Sigmoid colon (tissue), 7 donors: ENCODE measurements around the gene MFSD2B. TPM values are rescaled to one million over a fixed set of nuclear protein-coding genes. Genes with fewer than 3 reads are reported as not detected.

ENCODE experiments used
- DNase-seq: peaks from one replicate; pipeline ENCODE4 v3.0.0-alpha.2; 2019
- H3K27ac ChIP-seq, 4 donors: fragments of 200-600 bp; sonication (generic); one replicate each; pipeline ENCODE4 v1.5.1; 2016 to 2019; ENCODE audit warnings: mild to moderate bottlenecking in 1 of 4
- H3K27me3 ChIP-seq, 3 donors: fragments of 200-600 bp; sonication (generic); one replicate each; pipeline ENCODE4 v1.5.1; 2019; ENCODE audit warnings: mild to moderate bottlenecking in 1 of 3
- H3K36me3 ChIP-seq, 4 donors: fragments of 200-600 bp; sonication (generic); one replicate each; pipeline ENCODE4 v1.5.1; 2016 to 2019
- H3K4me1 ChIP-seq, 4 donors: fragments of 200-600 bp; sonication (generic); one replicate each; pipeline ENCODE4 v1.5.1; 2017 to 2019
- H3K4me3 ChIP-seq, 4 donors: fragments of 200-600 bp; sonication (generic); one replicate each; pipeline ENCODE4 v1.5.1; 2017 to 2019; ENCODE audit warnings: mild to moderate bottlenecking in 2 of 4, moderate library complexity in 1 of 4
- H3K9me3 ChIP-seq, 4 donors: fragments of 200-600 bp in 3 of 4; sonication (generic) in 3 of 4; one replicate each; pipeline versions ENCODE4 v1.5.1 to v1.6.1; 2013 to 2019
- EP300 ChIP-seq, 4 donors: sonication (generic); formaldehyde crosslinking; IDR thresholded peaks; one replicate each; pipeline ENCODE4 v1.6.1; 2017; ENCODE audit warnings: antibody characterized with exemption in 4 of 4
- POLR2A ChIP-seq, 2 donors: fragments of 450-650 bp; IDR thresholded peaks; one replicate each; pipeline ENCODE4 v1.6.1; 2016; ENCODE audit warnings: antibody characterized with exemption in 2 of 2, mild to moderate bottlenecking in 2 of 2, moderate library complexity in 2 of 2
- POLR2AphosphoS5 ChIP-seq, 4 donors: sonication (generic); formaldehyde crosslinking; IDR thresholded peaks; one replicate each; pipeline ENCODE4 v1.6.1; 2017; ENCODE audit warnings: antibody characterized with exemption in 4 of 4
- WGBS, 2 donors: extraction: QIAGEN DNeasy Blood & Tissue Kit; methylation state at CpG; one replicate each; pipeline ENCODE4 v1.1.7; 2013; 5-methylcytosine and 5-hydroxymethylcytosine counted together
- intact Hi-C: fragments of 100-400 bp; cut with DNase I; formaldehyde crosslinking; loops from one replicate; pipeline ENCODE4 v1.15.1; 2023
- polyA plus RNA-seq, 3 donors: library from polyadenylated mRNA; stranded (reverse); fragments of 200-250 nt; gene quantifications; one replicate each; pipeline ENCODE4 v1.2.3, GENCODE V29; 2013
- total RNA-seq, 4 donors: library from RNA; depleted of rRNA; stranded (reverse); fragments of >200 nt; gene quantifications; one replicate each; pipeline ENCODE4 v1.1.0, GENCODE V29; 2016
- TF ChIP-seq, protein P1 (sequence below), 4 experiments: fragments of 450-650 bp in 3 of 4; fragments of 200-600 bp in 1 of 4; IDR thresholded peaks; one replicate each; pipeline ENCODE4 v1.5.1; 2016 to 2019; ENCODE audit warnings: antibody characterized with exemption in 4 of 4, mild to moderate bottlenecking in 3 of 4, moderate library complexity in 2 of 4
- donor health status: healthy with polysubstance abuse.
- donor health status: Bipolar disorder and iron deficiency.
- donor health status: healthy.

The MFSD2B gene
- total and polyA plus RNA-seq, 7 donors = 0.10 TPM; not detected in 6

DNA sequence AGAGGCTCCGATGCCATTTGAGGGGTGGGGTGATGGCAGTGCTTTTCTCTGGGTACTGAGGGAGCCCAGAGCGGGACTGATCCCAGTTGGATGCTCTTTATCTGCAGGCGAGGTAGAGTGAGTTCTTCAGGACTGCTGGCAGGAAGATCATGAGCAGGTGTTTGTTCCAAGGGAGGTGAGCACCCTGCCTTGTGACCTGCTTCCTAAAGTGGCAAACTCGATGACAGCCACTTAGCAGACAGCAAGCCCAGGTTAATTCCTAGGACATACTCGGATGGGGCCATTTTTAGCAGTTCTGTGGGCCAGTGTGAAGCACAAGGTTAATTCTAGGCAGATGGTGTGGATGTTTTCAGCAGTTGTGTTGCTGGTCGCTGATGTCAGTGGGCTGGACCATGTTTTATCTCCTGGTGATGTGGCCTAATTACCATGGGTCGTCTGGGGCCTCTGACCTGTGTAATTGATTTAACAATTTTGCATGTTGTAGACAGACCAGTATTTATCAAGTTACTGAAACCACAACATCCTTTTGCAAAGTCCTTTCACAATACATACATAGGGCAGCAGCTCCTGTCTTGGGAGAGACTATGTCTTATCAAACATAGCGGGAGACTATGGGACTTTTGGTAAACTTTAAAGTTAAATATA is 44.6 kb downstream of the MFSD2B start:
- DNase-seq = no peak
- WGBS, 2 donors = 76 to 83% methylated on average over 8 of the region's 8 CpGs
- H3K27me3 ChIP-seq = no peaks in the 10 kb centered on the region
- H3K4me3 ChIP-seq = no peak overlapping the region
- no peak overlapping the region for H3K27ac ChIP-seq
- H3K4me1 ChIP-seq = peaks cover 0 to 13% (median 5%) of the 10 kb centered on the region in 4 donors
- no peak for TF ChIP-seq EP300 (IDR thresholded peaks at IDR 0.05)
- TF ChIP-seq, protein P1, sequence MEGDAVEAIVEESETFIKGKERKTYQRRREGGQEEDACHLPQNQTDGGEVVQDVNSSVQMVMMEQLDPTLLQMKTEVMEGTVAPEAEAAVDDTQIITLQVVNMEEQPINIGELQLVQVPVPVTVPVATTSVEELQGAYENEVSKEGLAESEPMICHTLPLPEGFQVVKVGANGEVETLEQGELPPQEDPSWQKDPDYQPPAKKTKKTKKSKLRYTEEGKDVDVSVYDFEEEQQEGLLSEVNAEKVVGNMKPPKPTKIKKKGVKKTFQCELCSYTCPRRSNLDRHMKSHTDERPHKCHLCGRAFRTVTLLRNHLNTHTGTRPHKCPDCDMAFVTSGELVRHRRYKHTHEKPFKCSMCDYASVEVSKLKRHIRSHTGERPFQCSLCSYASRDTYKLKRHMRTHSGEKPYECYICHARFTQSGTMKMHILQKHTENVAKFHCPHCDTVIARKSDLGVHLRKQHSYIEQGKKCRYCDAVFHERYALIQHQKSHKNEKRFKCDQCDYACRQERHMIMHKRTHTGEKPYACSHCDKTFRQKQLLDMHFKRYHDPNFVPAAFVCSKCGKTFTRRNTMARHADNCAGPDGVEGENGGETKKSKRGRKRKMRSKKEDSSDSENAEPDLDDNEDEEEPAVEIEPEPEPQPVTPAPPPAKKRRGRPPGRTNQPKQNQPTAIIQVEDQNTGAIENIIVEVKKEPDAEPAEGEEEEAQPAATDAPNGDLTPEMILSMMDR (IDR thresholded peaks at IDR 0.05) = no peak
- TF ChIP-seq POLR2A (IDR thresholded peaks at IDR 0.05) = no peak
- no peak for TF ChIP-seq POLR2AphosphoS5 (IDR thresholded peaks at IDR 0.05)
- intact Hi-C loops = no loop called here
- no peaks in the 10 kb centered on the region for H3K9me3 ChIP-seq
- H3K36me3 ChIP-seq = no peaks in the 10 kb centered on the region

GRCh38 chr2:24055750-24056149 is 45.9 kb downstream of the MFSD2B start:
- Histone ChIP-seq H3K27me3 (no peaks in the 10 kb centered on the region), H3K27ac (no peak overlapping the region), H3K9me3 (no peaks in the 10 kb centered on the region), H3K4me1 (peaks cover 0 to under 1% (median 0%) of the 10 kb centered on the region in 4 donors), H3K4me3 (no peak overlapping the region), H3K36me3 (no peaks in the 10 kb centered on the region)
- intact Hi-C loops = no loop called here
- no peak for DNase-seq
- WGBS, 2 donors = 88 to 89% methylated on average over 6 of the region's 6 CpGs
- TF ChIP-seq POLR2AphosphoS5 (IDR thresholded peaks at IDR 0.05) (no peak), POLR2A (IDR thresholded peaks at IDR 0.05) (no peak), EP300 (IDR thresholded peaks at IDR 0.05) (no peak)
- TF ChIP-seq, protein P1 (IDR thresholded peaks at IDR 0.05) = no peak

DNA sequence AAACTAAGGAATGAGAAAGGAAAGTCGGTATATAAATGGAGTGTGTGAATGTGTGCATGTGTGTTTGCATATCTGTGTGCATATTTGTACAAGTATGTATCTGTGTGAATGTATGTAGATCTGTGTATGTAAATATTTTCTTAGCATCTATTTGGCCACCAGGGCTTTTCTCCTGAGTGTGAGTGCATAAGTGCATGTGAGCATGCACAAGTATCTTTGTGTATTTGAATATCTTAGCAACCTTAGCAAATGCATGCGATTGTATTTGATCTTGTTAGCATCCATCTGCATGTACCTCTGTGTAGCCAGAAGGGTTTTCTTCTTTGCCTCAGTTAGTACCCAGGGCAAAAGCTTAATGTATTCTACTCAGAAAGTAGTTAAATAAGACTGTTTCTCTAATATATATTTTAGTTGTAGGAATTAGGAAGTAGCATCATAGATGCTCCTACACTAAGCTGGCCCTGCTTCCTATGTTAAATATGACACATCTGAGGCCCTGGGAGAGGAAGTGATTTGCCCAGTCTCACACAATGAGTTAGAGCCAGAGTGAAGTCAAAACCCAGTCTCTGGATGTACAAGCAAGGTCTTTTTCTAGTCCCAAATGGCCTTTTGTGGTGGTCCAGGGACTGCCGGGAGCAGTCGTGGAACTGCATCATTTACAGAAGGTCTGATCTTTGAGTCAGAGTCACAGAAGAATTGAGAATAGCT is 48.8 kb downstream of the MFSD2B start:
- Histone ChIP-seq H3K9me3 (no peaks in the 10 kb centered on the region), H3K27ac (no peak overlapping the region), H3K36me3 (no peaks in the 10 kb centered on the region), H3K4me1 (no peaks in the 10 kb centered on the region), H3K27me3 (no peaks in the 10 kb centered on the region), H3K4me3 (no peak overlapping the region)
- intact Hi-C loops = no loop called here
- WGBS, 2 donors = 79 to 90% methylated on average over 4 of the region's 4 CpGs
- TF ChIP-seq POLR2A (IDR thresholded peaks at IDR 0.05) (no peak), POLR2AphosphoS5 (IDR thresholded peaks at IDR 0.05) (no peak), EP300 (IDR thresholded peaks at IDR 0.05) (no peak)
- TF ChIP-seq, protein P1 (IDR thresholded peaks at IDR 0.05) = no peak
- no peak for DNase-seq

- Histone ChIP-seq H3K9me3 (no peaks in the 10 kb centered on the region), H3K36me3 (peaks cover 5 to 50% (median 11%) of the 10 kb centered on the region in 4 donors), H3K4me3 (no peak overlapping the region), H3K27me3 (no peaks in the 10 kb centered on the region), H3K4me1 (no peaks in the 10 kb centered on the region), H3K27ac (no peak overlapping the region)
- WGBS, 2 donors = 78 to 82% methylated on average over 2 of the region's 2 CpGs
- DNase-seq = no peak
- intact Hi-C loops = no loop called here
- TF ChIP-seq, protein P1 (IDR thresholded peaks at IDR 0.05) = no peak
- TF ChIP-seq EP300 (IDR thresholded peaks at IDR 0.05) (no peak), POLR2A (IDR thresholded peaks at IDR 0.05) (no peak), POLR2AphosphoS5 (IDR thresholded peaks at IDR 0.05) (no peak)
Measured at GRCh38 chr2:24065341-24065740, 55.5 kb downstream of the MFSD2B start.
